ENCODE results near the gene GRM5.

- TF ChIP-seq EZH2 (IDR thresholded peaks at IDR 0.05; ENCODE audit: borderline replicate concordance, low read length) (no peak), CTCF (IDR thresholded peaks at IDR 0.05; ENCODE audit: low read length) (no peak)
These were observed 554.8 kb downstream of the GRM5 start for GRCh38 chr11:88511006-88511405.
